HG03159 (cell line): Measurements from ENCODE around the gene CALML5.
"Not testable (repeated sequence)": the region's sequence is repeated elsewhere in the genome, so short reads cannot be mapped to it uniquely, and the experiment has no call there.

Experiments used
- ATAC-seq: cut with Tn5 transposase; IDR thresholded peaks from one replicate; pipeline ENCODE4 v1.9.1; 2021; ENCODE audit warnings: mild to moderate bottlenecking, moderate library complexity; ENCODE audit not compliant: unreplicated experiment

CALML5 gene

GRCh38 chr10:5485948-5486852, 13.2 kb downstream of the CALML5 start:
- ATAC-seq: no peak

DNA sequence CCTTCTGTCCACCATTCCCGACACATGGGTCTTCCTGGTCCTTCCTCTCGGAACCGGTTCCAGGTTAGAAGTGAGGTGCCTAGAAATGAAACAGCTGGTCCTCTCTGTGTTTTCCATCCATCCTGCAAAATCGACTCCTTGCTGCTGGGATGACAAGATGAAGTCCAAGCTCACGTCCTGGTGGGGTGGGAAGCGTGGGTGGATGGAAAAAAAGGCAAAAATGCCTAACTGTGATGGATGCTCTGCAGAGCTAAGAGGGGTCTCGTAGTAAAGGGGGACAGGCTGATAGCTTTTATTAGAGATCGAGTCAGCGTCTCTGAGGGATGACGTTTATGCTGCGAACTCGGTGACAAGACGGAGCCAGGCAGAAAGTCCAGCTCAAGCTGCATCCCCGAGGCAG, 14.1 kb downstream of the CALML5 start:
- ATAC-seq: no peak

DNA sequence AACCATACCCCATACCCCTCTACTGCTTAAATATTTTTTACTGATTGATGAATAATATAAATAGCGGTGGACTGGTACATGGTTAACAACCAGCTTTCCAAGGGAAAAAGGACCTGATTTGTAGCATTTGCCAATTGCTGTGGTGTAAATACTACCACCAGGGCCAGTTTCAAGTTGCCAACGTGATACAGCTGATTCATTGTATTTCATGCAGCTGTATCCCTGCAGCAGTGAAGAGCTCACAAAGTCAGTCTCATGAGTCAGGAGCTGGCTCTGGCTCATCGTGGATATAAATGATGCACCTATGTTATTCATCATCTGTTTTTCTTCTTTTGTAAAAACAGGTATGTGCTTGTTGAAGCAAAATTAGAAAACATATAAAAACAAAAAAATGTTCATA, 15.2 kb downstream of the CALML5 start:
- no peak for ATAC-seq

DNA sequence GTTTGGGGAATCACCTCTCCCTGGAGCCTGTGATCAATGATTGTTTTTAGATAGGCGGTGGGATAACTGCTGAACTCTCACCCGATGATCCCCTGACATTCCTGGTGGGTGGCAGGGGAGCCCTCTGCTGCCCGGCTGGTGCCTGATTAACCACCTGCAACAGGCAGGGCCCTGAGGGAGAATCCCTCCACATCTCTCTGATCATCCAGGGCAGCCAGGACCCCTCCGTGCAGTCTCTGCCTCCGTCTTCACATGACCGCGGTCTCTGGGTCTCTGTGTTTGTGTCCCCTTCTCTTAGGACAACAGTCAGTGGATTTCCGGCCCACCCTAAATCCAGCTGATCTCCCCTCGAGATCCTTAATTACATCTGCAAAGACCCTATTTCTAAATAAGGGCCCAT, 17.4 kb downstream of the CALML5 start:
- no peak for ATAC-seq

DNA sequence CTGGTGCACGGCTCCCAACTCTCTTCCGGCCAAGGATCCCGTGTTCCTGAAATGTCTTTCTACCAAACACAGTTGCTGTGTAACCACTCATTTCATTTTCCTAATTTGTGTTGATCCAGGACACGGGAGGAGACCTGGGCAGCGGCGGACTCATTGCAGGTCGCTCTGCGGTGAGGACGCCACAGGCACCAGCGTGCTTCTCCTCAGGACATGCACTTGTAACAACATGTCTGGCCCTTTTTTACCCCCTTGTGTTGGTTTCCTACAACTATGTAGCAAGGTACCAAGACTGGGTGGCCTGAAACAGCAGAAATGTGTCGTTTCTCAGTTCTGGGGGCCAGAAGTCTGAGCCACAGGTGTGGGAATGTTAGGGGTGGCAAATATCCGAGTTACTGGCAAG, 18.2 kb downstream of the CALML5 start:
- no peak for ATAC-seq

DNA sequence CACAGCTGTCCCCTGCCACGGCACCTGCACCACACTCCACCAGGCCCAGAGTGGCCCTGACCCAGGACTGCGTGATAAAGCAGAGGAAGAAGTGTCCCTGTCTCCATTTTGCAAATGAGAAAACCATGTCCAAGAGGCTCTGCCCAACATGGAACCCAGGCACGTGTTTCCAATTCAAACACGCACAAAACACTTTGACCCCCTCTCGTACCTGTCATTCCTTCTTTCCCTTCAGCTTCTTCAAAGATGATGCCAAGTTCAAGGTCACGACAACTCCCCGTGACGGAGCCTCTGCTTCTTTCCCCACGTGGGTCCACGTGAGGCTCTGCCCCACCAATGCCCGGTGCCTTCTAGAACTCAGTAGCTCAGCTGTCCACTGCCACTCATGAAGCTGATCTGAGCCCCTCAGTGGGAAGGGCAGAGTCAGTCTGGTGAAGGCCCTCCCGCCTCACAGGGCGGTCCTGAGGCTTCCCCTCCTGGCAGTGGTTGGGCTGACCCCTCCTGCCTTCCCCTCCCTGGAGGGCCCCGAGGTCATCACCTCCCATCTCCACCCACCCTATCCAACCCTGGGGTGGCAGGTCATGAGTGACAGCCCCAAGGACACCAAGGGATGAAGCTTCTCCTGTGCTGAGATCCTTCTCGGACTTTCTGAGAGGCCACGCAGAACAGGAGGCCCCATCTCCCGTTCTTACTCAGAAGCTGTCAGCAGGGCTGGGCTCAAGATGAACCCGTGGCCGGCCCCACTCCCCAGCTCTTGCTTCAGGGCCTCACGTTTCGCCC, 19.0 kb downstream of the CALML5 start:
- ATAC-seq: no peak

- ATAC-seq: no peak
Measured at GRCh38 chr10:5479481-5480161, 19.7 kb downstream of the CALML5 start.

GRCh38 chr10:5478694-5479305, 20.6 kb downstream of the CALML5 start:
- ATAC-seq: no peak

DNA sequence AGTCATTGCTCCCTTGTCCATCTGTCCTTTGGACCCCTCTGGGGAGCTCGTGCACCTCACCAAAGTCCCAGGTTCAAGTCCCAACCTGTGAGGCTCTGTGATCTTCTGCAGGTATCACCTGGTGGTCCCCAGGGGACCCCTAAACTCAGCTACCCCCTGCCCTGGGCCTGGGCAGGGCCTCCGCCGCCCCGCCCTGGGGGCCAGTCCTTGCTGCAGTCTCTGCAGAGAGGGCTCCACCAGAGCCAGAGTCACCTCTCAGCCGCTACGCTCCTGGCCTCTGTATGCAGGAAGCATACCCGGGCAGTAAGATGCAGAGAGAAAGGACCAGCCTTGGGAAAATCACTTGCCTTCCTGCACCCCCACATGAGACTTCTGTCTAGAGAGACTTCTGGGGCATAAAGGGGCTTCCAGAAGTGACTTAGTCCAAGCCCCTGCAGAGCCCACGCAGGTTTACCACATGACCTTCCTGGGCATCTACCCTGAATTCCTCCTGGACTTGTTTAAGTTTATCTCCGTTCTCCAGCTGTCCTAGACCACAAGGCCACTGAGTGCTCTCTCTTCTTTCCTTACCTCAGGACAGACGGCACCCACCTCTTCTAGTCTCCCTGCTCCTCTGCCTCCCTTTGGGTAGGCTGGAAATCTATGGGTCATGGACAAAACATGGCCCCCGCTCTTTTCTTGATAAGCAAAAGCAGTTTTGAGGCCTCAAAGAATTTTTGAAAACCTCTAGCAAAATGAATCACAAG, 21.2 kb downstream of the CALML5 start:
- no peak for ATAC-seq

DNA sequence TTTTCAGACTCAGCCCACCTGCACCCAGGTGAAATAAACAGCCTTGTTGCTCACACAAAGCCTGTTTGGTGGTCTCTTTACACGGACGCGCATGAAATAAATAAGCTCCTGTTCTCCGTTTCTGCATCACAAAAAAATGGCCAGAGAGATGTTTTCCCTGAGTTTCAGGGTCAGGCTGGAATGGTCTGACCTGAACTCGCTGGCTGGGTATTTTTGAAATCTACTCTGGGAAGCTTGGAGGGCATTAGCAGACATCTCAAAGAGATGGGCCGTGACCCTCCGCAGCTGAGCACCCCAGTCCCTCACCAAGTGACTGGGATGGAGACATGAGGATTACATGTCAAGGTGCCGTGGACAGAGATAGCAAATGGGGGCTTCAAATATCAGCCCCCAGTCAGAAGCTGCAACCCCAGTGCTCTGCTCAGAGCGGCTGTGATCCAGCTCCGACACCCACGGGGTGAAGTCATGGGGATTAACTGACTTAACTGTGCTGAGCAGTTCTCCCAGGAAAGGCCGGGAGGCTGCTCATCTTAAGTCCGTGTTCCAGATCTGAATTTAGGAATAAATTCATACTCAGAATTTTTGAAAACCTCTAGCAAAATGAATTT, 22.3 kb downstream of the CALML5 start:
- no peak for ATAC-seq

- ATAC-seq: not testable (repeated sequence)
Measured at GRCh38 chr10:5475974-5476807, 23.2 kb downstream of the CALML5 start.

GRCh38 chr10:5475088-5475487, 24.3 kb downstream of the CALML5 start:
- ATAC-seq: not testable (repeated sequence)

DNA sequence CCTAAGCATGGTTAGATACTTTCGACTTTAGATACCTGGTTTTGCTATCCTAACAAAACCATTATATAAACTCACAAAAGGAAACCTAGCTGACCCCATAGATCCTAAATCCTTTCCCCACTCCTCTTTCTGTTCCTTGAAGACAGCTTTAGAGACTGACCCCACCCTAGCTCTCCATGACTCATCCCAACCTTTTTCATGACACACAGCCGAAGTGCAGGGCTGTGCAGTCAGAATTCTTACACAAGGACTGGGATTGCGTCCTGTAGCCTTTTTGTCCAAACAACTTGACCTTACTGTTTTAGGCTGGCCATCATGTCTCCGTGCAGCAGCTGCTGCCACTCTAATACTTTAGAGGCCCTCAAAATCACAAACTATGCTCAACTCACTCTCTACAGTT, 24.7 kb downstream of the CALML5 start:
- not testable (repeated sequence) for ATAC-seq

DNA sequence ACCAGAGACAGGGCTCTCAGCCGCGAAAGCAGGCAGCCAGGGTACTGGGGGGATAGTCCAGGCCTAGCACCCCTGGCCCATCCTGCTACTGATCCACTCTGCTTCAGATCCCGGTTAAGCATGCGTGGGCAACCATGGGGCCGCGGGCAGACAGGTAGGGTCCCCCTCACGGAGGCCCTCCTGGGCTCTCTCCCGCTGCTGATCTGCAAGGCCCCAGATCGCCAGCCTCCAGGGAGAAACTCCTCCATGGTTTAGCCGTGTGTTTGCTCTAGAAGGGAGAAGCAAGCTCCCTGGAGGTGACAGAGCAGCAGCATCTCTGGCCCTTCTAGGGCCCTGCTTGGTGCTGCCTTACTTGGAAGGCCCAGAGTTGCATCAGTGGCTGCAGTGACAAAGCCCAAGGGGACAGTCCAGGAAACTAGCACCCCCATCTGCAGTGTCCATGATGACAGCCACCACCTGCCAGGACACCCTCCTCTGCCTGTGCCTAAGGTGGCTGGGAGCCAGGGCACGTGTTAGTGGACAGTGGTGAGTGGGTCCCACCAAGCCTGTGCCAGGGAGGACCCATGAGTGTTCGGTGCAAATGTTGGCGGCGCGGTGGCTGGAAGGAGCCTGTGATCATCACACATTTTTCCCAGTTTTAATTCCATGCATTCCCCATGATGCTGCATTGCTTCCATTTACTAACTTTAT, 29.2 kb downstream of the CALML5 start:
- no peak for ATAC-seq

DNA sequence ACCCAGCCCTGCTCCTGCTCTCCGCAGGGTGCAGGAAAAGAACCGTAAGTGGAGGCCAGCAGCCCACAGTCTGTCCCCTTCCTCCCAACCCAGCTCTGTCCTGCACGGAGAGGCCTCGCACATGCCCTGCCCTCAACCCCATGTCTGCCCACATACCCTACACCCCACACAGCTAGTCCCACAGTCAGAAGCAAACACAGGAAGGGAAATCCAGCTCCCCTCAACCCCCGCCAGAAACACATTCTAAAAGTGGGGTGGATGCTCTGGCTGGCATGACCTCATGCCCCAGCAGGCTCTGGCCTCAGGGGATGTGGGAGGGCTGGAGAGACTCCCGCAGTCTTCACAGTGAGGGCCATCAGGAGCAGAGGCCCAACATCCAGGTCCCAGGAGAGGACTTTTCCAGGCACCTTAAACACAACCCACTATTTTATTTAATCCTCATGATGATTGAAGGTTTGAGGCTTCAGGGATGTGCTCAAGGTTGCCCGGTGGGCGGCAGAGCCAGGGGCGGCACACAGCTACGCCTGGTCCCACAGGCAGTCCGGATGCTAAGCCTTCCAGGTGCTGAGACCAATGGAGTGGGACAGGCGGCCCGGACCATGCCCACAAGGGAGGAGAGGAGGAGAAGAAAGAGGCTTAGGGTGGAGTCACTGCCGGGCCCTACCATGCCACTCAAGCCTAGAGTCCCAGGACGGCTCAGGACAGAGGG, 29.9 kb downstream of the CALML5 start:
- ATAC-seq: no peak

DNA sequence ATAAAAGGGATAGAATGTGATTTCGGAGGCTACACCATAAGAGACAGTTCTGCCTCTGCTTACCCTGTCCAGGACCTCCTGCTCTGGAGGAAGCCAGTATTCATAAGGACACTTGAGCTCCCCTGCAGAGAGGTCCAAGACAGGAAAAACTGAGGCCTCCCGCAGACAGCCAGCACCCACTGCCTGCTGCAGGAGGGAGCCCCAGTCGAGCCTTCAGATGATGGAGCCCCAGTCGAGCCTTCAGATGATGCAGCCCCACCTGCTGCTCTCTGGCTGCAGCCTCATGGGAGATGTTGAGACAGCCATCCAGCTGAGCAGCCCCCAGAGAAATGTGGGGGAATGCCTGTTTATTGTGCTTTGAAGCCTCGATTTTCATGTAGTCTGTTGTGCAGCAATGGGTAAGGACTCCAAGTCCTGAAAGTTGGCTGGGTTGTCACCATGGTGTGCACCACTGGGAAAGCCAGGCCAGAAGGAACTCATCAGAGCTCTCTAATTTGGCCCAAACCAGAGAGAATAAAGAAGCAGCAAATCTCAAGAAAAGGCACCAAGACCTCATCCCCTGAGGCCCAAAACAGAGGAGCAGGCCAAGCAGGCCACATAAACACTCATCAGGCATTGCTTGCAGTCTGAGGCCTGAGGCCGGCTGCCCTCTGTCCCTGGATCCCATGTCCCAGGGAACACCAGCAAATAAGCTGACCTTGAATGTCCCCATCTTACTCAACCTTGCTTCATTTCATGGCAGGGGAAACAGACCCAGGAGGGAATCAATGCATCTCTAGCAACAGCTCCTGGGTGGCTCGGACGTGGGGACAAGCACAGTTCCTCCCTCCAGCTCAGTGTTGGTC, 30.9 kb downstream of the CALML5 start:
- ATAC-seq: no peak
